ENCODE measurements around the gene SUGCT.

DNA sequence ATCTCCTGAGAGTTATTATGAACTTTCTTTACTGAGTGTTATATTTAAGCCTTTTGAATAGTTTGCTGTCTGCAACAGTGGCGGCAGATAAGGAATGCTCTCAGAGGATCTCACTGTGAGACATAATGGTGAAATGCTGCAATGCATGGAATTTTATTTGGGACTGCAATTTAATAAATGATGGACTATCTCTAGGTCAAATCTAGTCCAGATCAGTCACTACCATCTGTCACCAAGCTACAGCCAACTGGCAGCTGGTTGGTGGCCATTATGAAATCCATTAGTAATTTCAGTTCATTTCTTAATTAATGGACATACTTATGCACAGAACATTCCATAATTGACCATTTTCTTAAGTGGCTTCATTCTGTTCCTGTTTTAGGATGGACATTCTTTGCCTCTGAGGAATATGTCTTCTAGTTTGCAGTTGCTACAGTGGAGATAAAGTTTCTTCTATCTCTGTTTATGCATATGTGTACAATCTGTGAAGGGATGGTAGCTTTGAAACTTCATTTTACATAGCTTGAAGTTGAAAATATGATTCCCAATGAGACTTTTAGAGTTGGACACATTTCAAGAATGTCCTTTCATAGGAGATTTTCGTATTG is 586.6 kb downstream of the SUGCT start:
- TF ChIP-seq, protein P1, sequence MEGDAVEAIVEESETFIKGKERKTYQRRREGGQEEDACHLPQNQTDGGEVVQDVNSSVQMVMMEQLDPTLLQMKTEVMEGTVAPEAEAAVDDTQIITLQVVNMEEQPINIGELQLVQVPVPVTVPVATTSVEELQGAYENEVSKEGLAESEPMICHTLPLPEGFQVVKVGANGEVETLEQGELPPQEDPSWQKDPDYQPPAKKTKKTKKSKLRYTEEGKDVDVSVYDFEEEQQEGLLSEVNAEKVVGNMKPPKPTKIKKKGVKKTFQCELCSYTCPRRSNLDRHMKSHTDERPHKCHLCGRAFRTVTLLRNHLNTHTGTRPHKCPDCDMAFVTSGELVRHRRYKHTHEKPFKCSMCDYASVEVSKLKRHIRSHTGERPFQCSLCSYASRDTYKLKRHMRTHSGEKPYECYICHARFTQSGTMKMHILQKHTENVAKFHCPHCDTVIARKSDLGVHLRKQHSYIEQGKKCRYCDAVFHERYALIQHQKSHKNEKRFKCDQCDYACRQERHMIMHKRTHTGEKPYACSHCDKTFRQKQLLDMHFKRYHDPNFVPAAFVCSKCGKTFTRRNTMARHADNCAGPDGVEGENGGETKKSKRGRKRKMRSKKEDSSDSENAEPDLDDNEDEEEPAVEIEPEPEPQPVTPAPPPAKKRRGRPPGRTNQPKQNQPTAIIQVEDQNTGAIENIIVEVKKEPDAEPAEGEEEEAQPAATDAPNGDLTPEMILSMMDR (conservative IDR thresholded peaks at IDR 0.05; ENCODE audit: low read depth, low read length): no peak
- TF ChIP-seq EZH2 (IDR thresholded peaks at IDR 0.05; ENCODE audit: borderline replicate concordance, low read depth, low read length, poor library complexity, severe bottlenecking): no peak

Measured in A673 (cell line).